Measurements from ENCODE around the gene NAPSA. TPM values are rescaled to one million over a fixed set of nuclear protein-coding genes. Genes with fewer than 3 reads are reported as not detected.

Gene NAPSA
- total and polyA plus RNA-seq, 9 of the 15 experiments (the other 6 are each of a cell fraction or from before 2014, with no cell fraction given): 0.25 to 1.9 (median 0.69) TPM

DNA sequence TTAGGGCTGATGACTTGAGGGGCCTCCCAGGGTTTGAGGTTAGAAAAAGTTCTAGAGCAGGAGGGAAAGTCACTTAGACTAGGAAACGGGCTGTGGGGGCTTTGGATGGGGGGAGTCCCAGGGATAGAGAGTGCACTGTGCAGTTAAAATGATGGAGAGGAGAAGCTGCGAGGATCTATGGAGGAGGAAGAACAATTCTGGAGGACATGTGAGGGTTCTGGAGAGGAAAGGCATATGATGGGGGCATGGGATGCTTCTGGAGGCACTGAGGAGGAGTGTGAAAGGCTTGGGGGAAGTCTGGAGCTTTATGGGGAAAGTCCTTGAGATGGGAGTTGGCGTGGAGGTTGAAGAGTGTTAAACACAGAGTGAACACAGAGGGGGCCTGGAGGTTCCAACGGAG lies 38.4 kb downstream of the NAPSA start:
- H3K27ac ChIP-seq (ENCODE audit: extremely low read depth, low read depth, low read length): no peak overlapping the region
- peaks cover 47% of the 10 kb centered on the region for H4K20me1 ChIP-seq (replicated peaks; ENCODE audit: control insufficient read depth, insufficient read depth, low read length)
- DNase-seq (ENCODE audit: extremely low read depth in 1 of 4, low spot score in 3 of 4) (no peak), FAIRE-seq (no peak), ATAC-seq (no peak)
- peak overlapping the region in 1 of 2 experiments; percentile 54; a peak in 1 of 4 replicates for H3K9ac ChIP-seq (ENCODE audit: insufficient read depth in 1 of 2, low read depth in 2 of 2, low read length in 2 of 2)
- no peak overlapping the region for H2AFZ ChIP-seq (ENCODE audit: low read depth, low read length)
- peaks cover 30 to 68% of the 10 kb centered on the region in 2 experiments for H3K4me1 ChIP-seq (replicated peaks in 1 of 2; ENCODE audit: control insufficient read depth in 2 of 2, insufficient read depth in 2 of 2, low read length in 2 of 2)
- peaks cover 3% of the 10 kb centered on the region for H3K9me1 ChIP-seq (ENCODE audit: control insufficient read depth, insufficient read depth, low read length)
- intact Hi-C loops (cut with micrococcal nuclease): loop anchor here (5.0 kb wide), 1 partner anchor 60 kb away; no protein-coding TSS in a partner anchor
- BruUV-seq (replicated peaks): TSS peak; percentile 48
- peaks cover 14% of the 10 kb centered on the region; the same call in 1 of the 3 replicates for H3K36me3 ChIP-seq (ENCODE audit: control insufficient read depth, insufficient read depth, low read length)
- peak overlapping the region; percentile 44 for H3K4me3 ChIP-seq
- in situ Hi-C loops (cut with MboI): no loop called here
- CTCF ChIA-PET (ENCODE audit: low intra/inter-chr PET ratio): interaction anchor here (1.1 to 1.8 kb wide), 4 partner anchors 62 to 179 kb away, joined by 5 to 8 read pairs (median 6); no protein-coding TSS in a partner anchor
- H3K4me2 ChIP-seq (ENCODE audit: insufficient read depth, low read length): peak overlapping the region; percentile 55
- POLR2A ChIA-PET: no interaction called here
- H3K9me3 ChIP-seq (replicated peaks; ENCODE audit: control insufficient read depth, insufficient read depth, low read depth, low read length): no peaks in the 10 kb centered on the region
- peaks cover 22% of the 10 kb centered on the region for H3K79me2 ChIP-seq (ENCODE audit: control insufficient read depth, insufficient read depth, low read length)
- no peaks in the 10 kb centered on the region for H3K27me3 ChIP-seq (ENCODE audit: control insufficient read depth in 2 of 2, insufficient read depth in 2 of 2, low read length in 2 of 2)
- TF ChIP-seq NR2C1 (IDR thresholded peaks at IDR 0.05) (no peak), NR2C1 (tag; IDR thresholded peaks at IDR 0.05) (no peak), ARNT (IDR thresholded peaks at IDR 0.05) (peak in 1 of 2 experiments; percentile 78; a peak in 1 of 4 replicates), DIDO1 (tag; IDR thresholded peaks at IDR 0.05; ENCODE audit: low read depth) (no peak), ASH1L (IDR thresholded peaks at IDR 0.05; ENCODE audit: borderline replicate concordance, low read depth, partially characterized antibody) (no peak)
- TF ChIP-seq, protein P1, sequence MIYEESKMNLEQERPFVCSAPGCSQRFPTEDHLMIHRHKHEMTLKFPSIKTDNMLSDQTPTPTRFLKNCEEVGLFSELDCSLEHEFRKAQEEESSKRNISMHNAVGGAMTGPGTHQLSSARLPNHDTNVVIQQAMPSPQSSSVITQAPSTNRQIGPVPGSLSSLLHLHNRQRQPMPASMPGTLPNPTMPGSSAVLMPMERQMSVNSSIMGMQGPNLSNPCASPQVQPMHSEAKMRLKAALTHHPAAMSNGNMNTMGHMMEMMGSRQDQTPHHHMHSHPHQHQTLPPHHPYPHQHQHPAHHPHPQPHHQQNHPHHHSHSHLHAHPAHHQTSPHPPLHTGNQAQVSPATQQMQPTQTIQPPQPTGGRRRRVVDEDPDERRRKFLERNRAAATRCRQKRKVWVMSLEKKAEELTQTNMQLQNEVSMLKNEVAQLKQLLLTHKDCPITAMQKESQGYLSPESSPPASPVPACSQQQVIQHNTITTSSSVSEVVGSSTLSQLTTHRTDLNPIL (CRISPR knock-in tag; IDR thresholded peaks at IDR 0.05): no peak
- WGBS (ENCODE audit: insufficient coverage, low coverage, missing lambda C conversion rate): 21% methylated on average over 4 of the region's 4 CpGs

All from K562 (cell line).